Measurements from ENCODE around the gene YBX2.
"Not testable (repeated sequence)": the region's sequence is repeated elsewhere in the genome, so short reads cannot be mapped to it uniquely, and the experiment has no call there.

Gene YBX2

GRCh38 chr17:7262935-7263800 is 31.3 kb downstream of the YBX2 start:
- DNase-seq (ENCODE audit: low read depth): no peak

- no peak for DNase-seq (ENCODE audit: low read depth)
Observed at GRCh38 chr17:7262192-7262934, 32.1 kb downstream of the YBX2 start, which contains the start of gene CLDN7. TSS of gene CLDN7 (minus strand) at chr17:7262478. CDS start at chr17:7262043, 435 bp downstream.

GRCh38 chr17:7261379-7262191 is 32.9 kb downstream of the YBX2 start:
- DNase-seq (ENCODE audit: low read depth): no peak

GRCh38 chr17:7260651-7261378 is 33.6 kb downstream of the YBX2 start:
- DNase-seq (ENCODE audit: low read depth): no peak

GRCh38 chr17:7260151-7260550 is 34.3 kb downstream of the YBX2 start:
- no peak for DNase-seq (ENCODE audit: low read depth)

GRCh38 chr17:7259555-7259889 is 34.9 kb downstream of the YBX2 start:
- DNase-seq (ENCODE audit: low read depth): no peak

- peak; percentile 54 for DNase-seq (ENCODE audit: low read depth)
Observed at GRCh38 chr17:7258731-7259554, 35.5 kb downstream of the YBX2 start.

GRCh38 chr17:7256766-7257456 is 37.5 kb downstream of the YBX2 start:
- DNase-seq (ENCODE audit: low read depth): no peak

- DNase-seq (ENCODE audit: low read depth): no peak
Observed at GRCh38 chr17:7254511-7254910, 39.9 kb downstream of the YBX2 start.

GRCh38 chr17:7253082-7253481 is 41.4 kb downstream of the YBX2 start:
- DNase-seq (ENCODE audit: low read depth): no peak

- DNase-seq (ENCODE audit: low read depth): peak; percentile 95
Observed at GRCh38 chr17:7252176-7253043, 42.0 kb downstream of the YBX2 start, which contains the start of gene ELP5. TSS of gene ELP5 (plus strand) at chr17:7252215. CDS start at chr17:7252551, 336 bp downstream.

- peak; percentile 100 for DNase-seq (ENCODE audit: low read depth)
Observed at GRCh38 chr17:7251661-7252175, 42.7 kb downstream of the YBX2 start, which contains the start of gene CTDNEP1. TSS of gene CTDNEP1 (minus strand) at chr17:7251734. CDS start at chr17:7251296, 438 bp downstream.

- no peak for DNase-seq (ENCODE audit: low read depth)
Observed at GRCh38 chr17:7250695-7251627, 43.5 kb downstream of the YBX2 start.

- no peak for DNase-seq (ENCODE audit: low read depth)
Observed at GRCh38 chr17:7249830-7250229, 44.6 kb downstream of the YBX2 start.

- DNase-seq (ENCODE audit: low read depth): no peak
Observed at GRCh38 chr17:7249214-7249613, 45.2 kb downstream of the YBX2 start.

GRCh38 chr17:7248796-7249195 is 45.6 kb downstream of the YBX2 start:
- no peak for DNase-seq (ENCODE audit: low read depth)

- DNase-seq (ENCODE audit: low read depth): no peak
Observed at GRCh38 chr17:7246779-7247178, 47.7 kb downstream of the YBX2 start.

GRCh38 chr17:7243838-7244237 is 50.6 kb downstream of the YBX2 start:
- not testable (repeated sequence) for DNase-seq (ENCODE audit: low read depth)

Data from iris pigment epithelial cell (primary cell).